HepG2 (cell line): ENCODE data around the gene PDZD2. TPM values are rescaled to one million over a fixed set of nuclear protein-coding genes. Genes with fewer than 3 reads are reported as not detected.

ENCODE experiments used
- ATAC-seq: fragments of 200-7000 bp; cut with Tn5 transposase; 3 replicates; pipeline ENCODE4 v1.9.1; 2020; ENCODE audit warnings: mild to moderate bottlenecking, moderate library complexity
- BruUV-seq: library from RNA; stranded (reverse); fragments of 400-500 nt; replicated peaks from 2 replicates; lab custom pipeline; 2021; lab: Mats Ljungman, UMichigan
- CTCF ChIA-PET: fragments of 300-600 bp; formaldehyde crosslinking; extraction: SDS; loops from one replicate; lab custom pipeline; 2021; ENCODE audit warnings: low total read pairs, inconsistent platforms, low intra/inter-chr PET ratio; lab: Yijun Ruan, JAX
- POLR2A ChIA-PET: fragments of 350-600 bp; sonication (Branson Sonifier 250); formaldehyde crosslinking; loops from one replicate; lab custom pipeline; 2020; ENCODE audit warnings: antibody characterized with exemption, inconsistent platforms; lab: Yijun Ruan, JAX
- DNase-seq: peaks from one replicate; pipeline ENCODE4 v3.0.0-alpha.2; 2015; ENCODE audit warnings: low spot score
- FAIRE-seq: peaks from 3 replicates; lab custom pipeline; 2011; peaks lifted over from hg19 to GRCh38; lab: Jason Lieb, UNC
- H2AFZ ChIP-seq: one replicate; pipeline ENCODE4 v1.6.1; 2011; ENCODE audit warnings: low read length, inconsistent platforms
- H3K27ac ChIP-seq: fragments of 300-600 bp; 3 replicates; pipeline ENCODE4 v1.8.0; 2011; ENCODE audit warnings: mixed run types, mild to moderate bottlenecking, mixed read lengths, low read length, inconsistent platforms; ENCODE audit not compliant: insufficient read depth; ENCODE audit errors: extremely low read length
- H3K27me3 ChIP-seq, 2 experiments: fragments of 200-600 bp in 1 of 2; 2 replicates in 1 of 2; 3 replicates in 1 of 2; pipeline versions ENCODE4 v1.6.0 to v1.8.0; 2011; ENCODE audit warnings: low read length in 2 of 2, mild to moderate bottlenecking in 2 of 2, moderate library complexity in 2 of 2, inconsistent platforms in 1 of 2; ENCODE audit not compliant: insufficient read depth in 2 of 2, control insufficient read depth in 1 of 2
- H3K36me3 ChIP-seq, 2 experiments: fragments of 200-600 bp in 1 of 2; replicated peaks in 1 of 2; 2 replicates in 1 of 2; 3 replicates in 1 of 2; pipeline versions ENCODE4 v1.5.1 to v1.8.0; 2011; ENCODE audit warnings: low read length in 2 of 2, inconsistent platforms in 1 of 2; ENCODE audit not compliant: insufficient read depth in 2 of 2, control insufficient read depth in 1 of 2
- H3K4me1 ChIP-seq: 2 replicates; pipeline ENCODE4 v1.5.1; 2012; ENCODE audit warnings: low read length, inconsistent platforms; ENCODE audit not compliant: insufficient read depth
- H3K4me2 ChIP-seq: 2 replicates; pipeline ENCODE4 v1.6.0; 2011; ENCODE audit warnings: low read depth, low read length, inconsistent platforms
- H3K4me3 ChIP-seq, 3 experiments: fragments of 200-600 bp in 1 of 3; sonication (generic), shearing (Covaris generic) in 1 of 3; replicated peaks in 1 of 3; 2 replicates each; pipeline ENCODE4 v1.5.1; 2011 to 2016; ENCODE audit warnings: low read length in 3 of 3, inconsistent platforms in 2 of 3, low read depth in 2 of 3, mild to moderate bottlenecking in 2 of 3, control low read depth in 1 of 3, mixed read lengths in 1 of 3; ENCODE audit not compliant: insufficient read depth in 1 of 3
- H3K79me2 ChIP-seq: one replicate; pipeline ENCODE4 v1.6.1; 2011; ENCODE audit warnings: low read length, inconsistent platforms; ENCODE audit not compliant: insufficient read depth
- H3K9ac ChIP-seq: 2 replicates; pipeline ENCODE4 v1.6.0; 2011; ENCODE audit warnings: mild to moderate bottlenecking, low read depth, low read length, inconsistent platforms; ENCODE audit not compliant: insufficient read depth
- H3K9me3 ChIP-seq: 2 replicates; pipeline ENCODE4 v1.5.1; 2012; ENCODE audit warnings: mild to moderate bottlenecking, low read length
- H4K20me1 ChIP-seq: 2 replicates; pipeline ENCODE4 v1.6.0; 2011; ENCODE audit warnings: inconsistent platforms, mild to moderate bottlenecking, low read length, moderate library complexity; ENCODE audit not compliant: insufficient read depth
- FOXM1 ChIP-seq: sonication (generic); formaldehyde crosslinking; IDR thresholded peaks from 2 replicates; pipeline ENCODE4 v1.5.0; 2020; ENCODE audit warnings: missing genetic modification reagents
- GATAD2A ChIP-seq: IDR thresholded peaks from 2 replicates; pipeline ENCODE4 v1.6.1; 2016
- HDAC6 ChIP-seq: fragments of 200-600 bp; sonication (generic); IDR thresholded peaks from 2 replicates; pipeline ENCODE4 v1.7.0; 2017; ENCODE audit warnings: mild to moderate bottlenecking, antibody characterized with exemption, low read length, low read depth
- HNRNPUL1 ChIP-seq: fragments of 200-400 bp; formaldehyde crosslinking; IDR thresholded peaks from 2 replicates; pipeline ENCODE4 v1.6.1; 2017; ENCODE audit warnings: low read depth, mild to moderate bottlenecking, low read length, moderate library complexity
- MEIS2 ChIP-seq: sonication (generic); formaldehyde crosslinking; IDR thresholded peaks from 2 replicates; pipeline ENCODE4 v1.9.0; 2021; ENCODE audit warnings: mild to moderate bottlenecking, missing genetic modification reagents
- NFE2L1 ChIP-seq: sonication (generic); formaldehyde crosslinking; IDR thresholded peaks from 2 replicates; pipeline ENCODE4 v1.4.0; 2020; ENCODE audit warnings: missing genetic modification reagents, mild to moderate bottlenecking, borderline replicate concordance
- NFIC ChIP-seq: IDR thresholded peaks from 2 replicates; pipeline ENCODE4 v1.6.1; 2012; ENCODE audit warnings: mild to moderate bottlenecking, low read length, inconsistent platforms
- NR2F1 ChIP-seq, 2 experiments: fragments of 450-650 bp in 1 of 2; formaldehyde crosslinking in 1 of 2; IDR thresholded peaks; 2 replicates each; pipeline versions ENCODE4 v1.5.0 to v1.6.1; 2016 to 2020; ENCODE audit warnings: mild to moderate bottlenecking in 1 of 2, missing compliant biosample characterization in 1 of 2, missing genetic modification reagents in 1 of 2, moderate library complexity in 1 of 2
- PHF20 ChIP-seq: sonication (generic); formaldehyde crosslinking; IDR thresholded peaks from 2 replicates; pipeline ENCODE4 v1.5.0; 2020; ENCODE audit warnings: mild to moderate bottlenecking, missing genetic modification reagents
- RNF2 ChIP-seq: fragments of 450-650 bp; conservative IDR thresholded peaks from 2 replicates; pipeline ENCODE4 v1.6.1; 2016; ENCODE audit warnings: low read depth
- ZFP1 ChIP-seq: IDR thresholded peaks from 2 replicates; pipeline ENCODE4 v1.6.1; 2016
- ZNF251 ChIP-seq: sonication (generic); formaldehyde crosslinking; IDR thresholded peaks from 2 replicates; pipeline ENCODE4 v1.9.0; 2021; ENCODE audit warnings: mild to moderate bottlenecking, missing genetic modification reagents
- ZNF33A ChIP-seq: sonication (generic); formaldehyde crosslinking; IDR thresholded peaks from 2 replicates; pipeline ENCODE4 v1.5.1; 2020; ENCODE audit warnings: missing genetic modification reagents, mild to moderate bottlenecking, moderate library complexity, borderline replicate concordance
- ZNF724P ChIP-seq: sonication (generic); formaldehyde crosslinking; IDR thresholded peaks from 2 replicates; pipeline ENCODE4 v1.8.0; 2022; ENCODE audit warnings: missing genetic modification reagents, borderline replicate concordance
- ZNF878 ChIP-seq: sonication (generic); formaldehyde crosslinking; IDR thresholded peaks from 2 replicates; pipeline ENCODE4 v1.8.1; 2023; ENCODE audit warnings: mild to moderate bottlenecking, missing genetic modification reagents, moderate library complexity
- WGBS: methylation state at CpG from one replicate; pipeline ENCODE4 v1.1.6; 2017; ENCODE audit warnings: low lambda C conversion rate; 5-methylcytosine and 5-hydroxymethylcytosine counted together
- in situ Hi-C: cut with HindIII; loops from 2 replicates; pipeline ENCODE4 v1.10.0; 2017; ENCODE audit warnings: low pct_unique_long_range_greater_than_20kb; ENCODE audit not compliant: extremely low pct_ligation_motif_present
- intact Hi-C: fragments of 100-400 bp; cut with micrococcal nuclease; formaldehyde crosslinking; loops from one replicate; pipeline ENCODE4 v1.10.0; 2022; ENCODE audit not compliant: unreplicated experiment
- polyA plus RNA-seq, 8 experiments: library from polyadenylated mRNA; depleted of rRNA in 3 of 8; stranded (reverse) in 7 of 8; unstranded in 1 of 8; fragments of >200 nt; fragmentation: Illumina TruSeq in 4 of 8; extraction: Trizol in 4 of 8; gene quantifications; 2 replicates each; pipeline versions ENCODE4 v1.2.1 to v1.2.3, GENCODE V29; 2011 to 2016; ENCODE audit warnings: low read depth in 4 of 8, missing spikeins in 1 of 8, mixed read lengths in 1 of 8; ENCODE audit not compliant: insufficient read depth in 1 of 8
- total RNA-seq, 5 experiments: library from RNA; depleted of rRNA; stranded (reverse); fragments of >200 nt; fragmentation: Illumina TruSeq; extraction: Trizol; gene quantifications; 2 replicates each; pipeline ENCODE4 v1.2.3, GENCODE V29; 2016; ENCODE audit warnings: low read depth in 1 of 5
- TF ChIP-seq, protein P1 (sequence below): sonication (generic); formaldehyde crosslinking; IDR thresholded peaks from 2 replicates; pipeline ENCODE4 v1.9.0; 2021; ENCODE audit warnings: missing genetic modification reagents, mild to moderate bottlenecking, borderline replicate concordance
- TF ChIP-seq, protein P2 (sequence below): sonication (generic); formaldehyde crosslinking; conservative IDR thresholded peaks from 2 replicates; pipeline ENCODE4 v1.8.0; 2022; ENCODE audit warnings: mild to moderate bottlenecking, moderate library complexity, missing genetic modification reagents
- TF ChIP-seq, protein P3 (sequence below): sonication (generic); formaldehyde crosslinking; IDR thresholded peaks from 2 replicates; pipeline ENCODE4 v1.5.0; 2020; ENCODE audit warnings: missing genetic modification reagents

Gene PDZD2
- total and polyA plus RNA-seq, 2 of the 13 experiments (the other 11 are each of a cell fraction or from before 2014, with no cell fraction given) = 0.04 TPM; not detected in 1

DNA sequence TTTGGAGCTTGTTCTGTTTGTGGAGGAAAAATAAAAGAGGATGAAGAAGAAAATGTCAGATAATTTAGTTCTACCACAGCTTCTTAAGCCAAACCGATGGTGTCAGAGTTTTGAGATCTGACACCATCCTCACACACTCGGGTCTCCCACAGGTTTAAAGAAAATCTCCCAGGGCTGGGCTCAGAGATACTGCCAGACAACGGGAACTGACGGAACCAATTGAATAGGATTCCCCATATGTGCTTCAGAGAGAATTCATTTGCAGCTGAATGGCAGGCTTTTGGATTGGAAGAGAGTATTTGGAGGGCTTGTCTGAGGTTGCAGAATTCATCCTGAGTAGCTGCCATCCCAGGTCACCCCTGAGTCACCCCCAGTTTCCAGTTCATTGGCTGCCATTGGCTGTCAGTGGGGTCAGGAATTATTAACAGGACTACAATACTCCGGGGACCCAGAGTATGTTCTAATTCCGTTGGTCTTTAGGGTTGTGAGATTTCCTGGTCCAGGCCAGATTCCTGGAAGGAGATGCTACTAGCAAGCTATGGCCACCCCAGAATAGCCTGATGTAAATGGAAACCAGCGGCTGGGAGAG lies 131.3 kb downstream of the PDZD2 start:
- H3K27me3 ChIP-seq = peaks cover 2 to 25% of the 10 kb centered on the region in 2 experiments; a peak in 4 of 5 replicates
- POLR2A ChIA-PET = no interaction called here
- intact Hi-C loops = no loop called here
- no TSS peak for BruUV-seq
- 8% methylated on average over 7 of the region's 7 CpGs for WGBS
- DNase-seq (no peak), ATAC-seq (no peak), FAIRE-seq (no peak)
- no peak overlapping the region for H3K4me2 ChIP-seq
- no peak overlapping the region for H2AFZ ChIP-seq
- in situ Hi-C loops = no loop called here
- no peak overlapping the region for H3K9ac ChIP-seq
- H3K4me3 ChIP-seq = no peak overlapping the region
- TF ChIP-seq, protein P1, sequence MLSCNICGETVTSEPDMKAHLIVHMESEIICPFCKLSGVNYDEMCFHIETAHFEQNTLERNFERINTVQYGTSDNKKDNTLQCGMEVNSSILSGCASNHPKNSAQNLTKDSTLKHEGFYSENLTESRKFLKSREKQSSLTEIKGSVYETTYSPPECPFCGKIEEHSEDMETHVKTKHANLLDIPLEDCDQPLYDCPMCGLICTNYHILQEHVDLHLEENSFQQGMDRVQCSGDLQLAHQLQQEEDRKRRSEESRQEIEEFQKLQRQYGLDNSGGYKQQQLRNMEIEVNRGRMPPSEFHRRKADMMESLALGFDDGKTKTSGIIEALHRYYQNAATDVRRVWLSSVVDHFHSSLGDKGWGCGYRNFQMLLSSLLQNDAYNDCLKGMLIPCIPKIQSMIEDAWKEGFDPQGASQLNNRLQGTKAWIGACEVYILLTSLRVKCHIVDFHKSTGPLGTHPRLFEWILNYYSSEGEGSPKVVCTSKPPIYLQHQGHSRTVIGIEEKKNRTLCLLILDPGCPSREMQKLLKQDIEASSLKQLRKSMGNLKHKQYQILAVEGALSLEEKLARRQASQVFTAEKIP (CRISPR knock-in tag) = no peak
- TF ChIP-seq ZFP1 (CRISPR knock-in tag) = no peak
- no peak for TF ChIP-seq ZNF724P (CRISPR knock-in tag)
- TF ChIP-seq ZNF251 (CRISPR knock-in tag) = no peak
- no peak for TF ChIP-seq PHF20
- TF ChIP-seq ZNF33A (CRISPR knock-in tag) = no peak
- no peak for TF ChIP-seq HDAC6
- TF ChIP-seq HNRNPUL1 = no peak
- no peak for TF ChIP-seq NFE2L1 (CRISPR knock-in tag)
- TF ChIP-seq FOXM1 = no peak
- no peak for TF ChIP-seq NR2F1 (CRISPR knock-in tag; IDR thresholded peaks at IDR 0.05)
- TF ChIP-seq, protein P2, sequence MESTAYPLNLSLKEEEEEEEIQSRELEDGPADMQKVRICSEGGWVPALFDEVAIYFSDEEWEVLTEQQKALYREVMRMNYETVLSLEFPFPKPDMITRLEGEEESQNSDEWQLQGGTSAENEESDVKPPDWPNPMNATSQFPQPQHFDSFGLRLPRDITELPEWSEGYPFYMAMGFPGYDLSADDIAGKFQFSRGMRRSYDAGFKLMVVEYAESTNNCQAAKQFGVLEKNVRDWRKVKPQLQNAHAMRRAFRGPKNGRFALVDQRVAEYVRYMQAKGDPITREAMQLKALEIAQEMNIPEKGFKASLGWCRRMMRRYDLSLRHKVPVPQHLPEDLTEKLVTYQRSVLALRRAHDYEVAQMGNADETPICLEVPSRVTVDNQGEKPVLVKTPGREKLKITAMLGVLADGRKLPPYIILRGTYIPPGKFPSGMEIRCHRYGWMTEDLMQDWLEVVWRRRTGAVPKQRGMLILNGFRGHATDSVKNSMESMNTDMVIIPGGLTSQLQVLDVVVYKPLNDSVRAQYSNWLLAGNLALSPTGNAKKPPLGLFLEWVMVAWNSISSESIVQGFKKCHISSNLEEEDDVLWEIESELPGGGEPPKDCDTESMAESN (CRISPR knock-in tag) = no peak
- no peak for TF ChIP-seq ZNF878 (CRISPR knock-in tag)
- no peak for TF ChIP-seq GATAD2A (CRISPR knock-in tag)
- TF ChIP-seq, protein P3, sequence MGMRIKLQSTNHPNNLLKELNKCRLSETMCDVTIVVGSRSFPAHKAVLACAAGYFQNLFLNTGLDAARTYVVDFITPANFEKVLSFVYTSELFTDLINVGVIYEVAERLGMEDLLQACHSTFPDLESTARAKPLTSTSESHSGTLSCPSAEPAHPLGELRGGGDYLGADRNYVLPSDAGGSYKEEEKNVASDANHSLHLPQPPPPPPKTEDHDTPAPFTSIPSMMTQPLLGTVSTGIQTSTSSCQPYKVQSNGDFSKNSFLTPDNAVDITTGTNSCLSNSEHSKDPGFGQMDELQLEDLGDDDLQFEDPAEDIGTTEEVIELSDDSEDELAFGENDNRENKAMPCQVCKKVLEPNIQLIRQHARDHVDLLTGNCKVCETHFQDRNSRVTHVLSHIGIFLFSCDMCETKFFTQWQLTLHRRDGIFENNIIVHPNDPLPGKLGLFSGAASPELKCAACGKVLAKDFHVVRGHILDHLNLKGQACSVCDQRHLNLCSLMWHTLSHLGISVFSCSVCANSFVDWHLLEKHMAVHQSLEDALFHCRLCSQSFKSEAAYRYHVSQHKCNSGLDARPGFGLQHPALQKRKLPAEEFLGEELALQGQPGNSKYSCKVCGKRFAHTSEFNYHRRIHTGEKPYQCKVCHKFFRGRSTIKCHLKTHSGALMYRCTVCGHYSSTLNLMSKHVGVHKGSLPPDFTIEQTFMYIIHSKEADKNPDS = no peak
- no peak for TF ChIP-seq RNF2
- no peak for TF ChIP-seq MEIS2 (CRISPR knock-in tag)
- TF ChIP-seq NFIC = no peak
- no peaks in the 10 kb centered on the region for H3K36me3 ChIP-seq
- no peak overlapping the region for H3K27ac ChIP-seq
- H4K20me1 ChIP-seq = no peaks in the 10 kb centered on the region
- no peaks in the 10 kb centered on the region for H3K79me2 ChIP-seq
- no peaks in the 10 kb centered on the region for H3K4me1 ChIP-seq
- CTCF ChIA-PET = no interaction called here
- no peaks in the 10 kb centered on the region for H3K9me3 ChIP-seq
